Chondrocyte (in vitro differentiated cells): Measurements from ENCODE around the gene ARHGAP28. TPM values are rescaled to one million over a fixed set of nuclear protein-coding genes. Genes with fewer than 3 reads are reported as not detected.

ENCODE experiments used
- DNase-seq: peaks from one replicate; pipeline ENCODE4 v3.0.0; 2021; ENCODE audit warnings: mixed read lengths, low spot score
- H3K27ac Mint-ChIP-seq: one replicate; pipeline ENCODE4 v1.8.0; 2021; ENCODE audit warnings: mild to moderate bottlenecking, moderate library complexity, mixed read lengths; ENCODE audit not compliant: unreplicated experiment
- H3K27me3 Mint-ChIP-seq: 2 replicates; pipeline ENCODE4 v1.8.0; 2021; ENCODE audit warnings: low read depth, mixed read lengths
- H3K36me3 Mint-ChIP-seq: 2 replicates; pipeline ENCODE4 v1.8.0; 2021; ENCODE audit warnings: low read depth, mixed read lengths
- H3K4me1 Mint-ChIP-seq: 2 replicates; pipeline ENCODE4 v1.8.0; 2021; ENCODE audit warnings: low read depth, mild to moderate bottlenecking, mixed read lengths
- H3K4me3 Mint-ChIP-seq: one replicate; pipeline ENCODE4 v1.8.0; 2021; ENCODE audit warnings: mild to moderate bottlenecking, moderate library complexity, mixed read lengths; ENCODE audit not compliant: unreplicated experiment
- H3K9me3 Mint-ChIP-seq: 2 replicates; pipeline ENCODE4 v1.8.0; 2021; ENCODE audit warnings: low read depth, mixed read lengths
- CTCF ChIP-seq: fragments of 200-600 bp; sonication (generic); IDR thresholded peaks from 2 replicates; pipeline ENCODE4 v1.5.0; 2021; ENCODE audit warnings: antibody characterized with exemption, mild to moderate bottlenecking, moderate library complexity
- total RNA-seq: library from RNA; stranded (reverse); gene quantifications from 3 replicates; pipeline ENCODE4 v1.2.1, GENCODE V29; 2021

Gene ARHGAP28
- total RNA-seq, 1 donor from 2014 or later, result 18.1 TPM

- Mint-ChIP-seq H3K4me3 (no peak overlapping the region), H3K36me3 (no peaks in the 10 kb centered on the region), H3K9me3 (no peaks in the 10 kb centered on the region), H3K27me3 (no peaks in the 10 kb centered on the region), H3K4me1 (peaks cover 3% of the 10 kb centered on the region), H3K27ac (no peak overlapping the region)
- no peak for DNase-seq
- TF ChIP-seq CTCF, result no peak
Measured at GRCh38 chr18:6687676-6688075, 41.8 kb upstream of the ARHGAP28 start.

GRCh38 chr18:6708890-6709289 is 20.6 kb upstream of the ARHGAP28 start:
- Mint-ChIP-seq H3K4me3 (no peak overlapping the region), H3K36me3 (peaks cover 4% of the 10 kb centered on the region)

GRCh38 chr18:6711467-6711866 is 18.0 kb upstream of the ARHGAP28 start:
- TF ChIP-seq CTCF, result no peak
- Mint-ChIP-seq H3K27me3 (no peaks in the 10 kb centered on the region), H3K4me1 (peaks cover 15% of the 10 kb centered on the region), H3K27ac (no peak overlapping the region), H3K36me3 (no peaks in the 10 kb centered on the region), H3K4me3 (no peak overlapping the region), H3K9me3 (no peaks in the 10 kb centered on the region)
- DNase-seq, result no peak

More at GRCh38 chr18:6708890-6709289, 20.6 kb upstream of the ARHGAP28 start:
- Mint-ChIP-seq H3K27me3 (no peaks in the 10 kb centered on the region), H3K4me1 (peaks cover 9% of the 10 kb centered on the region), H3K9me3 (peaks cover 5% of the 10 kb centered on the region), H3K27ac (no peak overlapping the region)
- no peak for DNase-seq
- no peak for TF ChIP-seq CTCF

GRCh38 chr18:6712401-6712800 is 17.1 kb upstream of the ARHGAP28 start:
- Mint-ChIP-seq H3K9me3 (no peaks in the 10 kb centered on the region), H3K4me3 (no peak overlapping the region), H3K27me3 (no peaks in the 10 kb centered on the region), H3K4me1 (peaks cover 15% of the 10 kb centered on the region), H3K27ac (no peak overlapping the region), H3K36me3 (no peaks in the 10 kb centered on the region)
- TF ChIP-seq CTCF, result no peak
- no peak for DNase-seq

- H3K9me3 Mint-ChIP-seq, result no peaks in the 10 kb centered on the region
Measured at GRCh38 chr18:6714010-6714409, 15.5 kb upstream of the ARHGAP28 start.

More at GRCh38 chr18:6714010-6714409, 15.5 kb upstream of the ARHGAP28 start:
- TF ChIP-seq CTCF, result no peak
- H3K36me3 Mint-ChIP-seq, result no peaks in the 10 kb centered on the region
- no peaks in the 10 kb centered on the region for H3K27me3 Mint-ChIP-seq
- peak overlapping the region; percentile 62 for H3K27ac Mint-ChIP-seq
- no peak for DNase-seq
- H3K4me1 Mint-ChIP-seq, result peaks cover 22% of the 10 kb centered on the region
- H3K4me3 Mint-ChIP-seq, result no peak overlapping the region
